GM23338 (cell line): ENCODE results near the gene HMCN2. TPM values are rescaled to one million over a fixed set of nuclear protein-coding genes. Genes with fewer than 3 reads are reported as not detected.
A peak's percentile ranks its signal among the peaks of the same experiment; 100 is the strongest.

Experiments
- ATAC-seq: fragments of 200-7000 bp; cut with Tn5 transposase; 3 replicates; pipeline ENCODE4 v1.9.1; 2020
- DNase-seq: peaks from one replicate; pipeline ENCODE4 v3.0.0-alpha.2; 2015; ENCODE audit warnings: low spot score
- H2AFZ ChIP-seq: fragments of 200-600 bp; sonication (generic); 2 replicates; pipeline ENCODE4 v1.8.0; 2016; ENCODE audit warnings: antibody characterized with exemption, mild to moderate bottlenecking, moderate library complexity
- H3F3A ChIP-seq: fragments of 200-600 bp; sonication (generic); replicated peaks from 2 replicates; pipeline ENCODE4 v1.8.0; 2017; ENCODE audit warnings: antibody characterized with exemption, mixed run types, low read depth
- H3K27ac ChIP-seq: fragments of 200-600 bp; sonication (generic); 2 replicates; pipeline ENCODE4 v1.6.1; 2016; ENCODE audit warnings: low read depth
- H3K27me3 ChIP-seq: fragments of 200-600 bp; sonication (generic); 2 replicates; pipeline ENCODE4 v1.8.0; 2016; ENCODE audit warnings: mild to moderate bottlenecking, mixed run types, moderate library complexity; ENCODE audit not compliant: insufficient read depth
- H3K36me3 ChIP-seq: fragments of 200-600 bp; sonication (generic); 2 replicates; pipeline ENCODE4 v1.8.0; 2016; ENCODE audit warnings: mild to moderate bottlenecking; ENCODE audit not compliant: insufficient read depth
- H3K4me1 ChIP-seq: fragments of 200-600 bp; sonication (generic); 2 replicates; pipeline ENCODE4 v1.8.0; 2016; ENCODE audit warnings: mild to moderate bottlenecking, moderate library complexity; ENCODE audit not compliant: insufficient read depth
- H3K4me2 ChIP-seq: fragments of 200-600 bp; sonication (generic); 2 replicates; pipeline ENCODE4 v1.7.1; 2017; ENCODE audit warnings: mixed run types
- H3K4me3 ChIP-seq: fragments of 200-600 bp; sonication (generic); 2 replicates; pipeline ENCODE4 v1.6.1; 2016; ENCODE audit warnings: mixed run types
- H3K79me2 ChIP-seq: fragments of 200-600 bp; sonication (generic); replicated peaks from 2 replicates; pipeline ENCODE4 v1.8.0; 2017; ENCODE audit warnings: mild to moderate bottlenecking; ENCODE audit not compliant: insufficient read depth
- H3K9me2 ChIP-seq: fragments of 200-600 bp; sonication (generic); 2 replicates; pipeline ENCODE4 v1.8.0; 2017; ENCODE audit not compliant: insufficient read depth
- H4K20me1 ChIP-seq: fragments of 200-600 bp; sonication (generic); replicated peaks from 2 replicates; pipeline ENCODE4 v1.8.0; 2017; ENCODE audit warnings: mild to moderate bottlenecking; ENCODE audit not compliant: insufficient read depth
- H3K27ac Mint-ChIP-seq: 2 replicates; pipeline ENCODE4 v1.8.0; 2020; ENCODE audit warnings: inconsistent platforms, mild to moderate bottlenecking, moderate library complexity, mixed read lengths
- H3K27me3 Mint-ChIP-seq: 3 replicates; pipeline ENCODE4 v1.8.0; 2022; ENCODE audit warnings: low read depth, mild to moderate bottlenecking, moderate library complexity, mixed read lengths, inconsistent platforms; ENCODE audit not compliant: insufficient read depth, poor library complexity
- H3K36me3 Mint-ChIP-seq: 3 replicates; pipeline ENCODE4 v1.8.0; 2021; ENCODE audit warnings: low read depth, mild to moderate bottlenecking, inconsistent platforms, moderate library complexity, mixed read lengths
- H3K4me1 Mint-ChIP-seq: 3 replicates; pipeline ENCODE4 v1.8.0; 2020; ENCODE audit warnings: mild to moderate bottlenecking, inconsistent platforms, mixed read lengths
- H3K4me3 Mint-ChIP-seq: 3 replicates; pipeline ENCODE4 v1.8.0; 2021; ENCODE audit warnings: moderate library complexity, mild to moderate bottlenecking, inconsistent platforms, mixed read lengths
- H3K9me3 Mint-ChIP-seq: 3 replicates; pipeline ENCODE4 v1.8.0; 2020; ENCODE audit warnings: moderate library complexity, mild to moderate bottlenecking, inconsistent platforms, mixed read lengths
- CTCF ChIP-seq, 2 experiments: fragments of 200-600 bp in 1 of 2; sonication (generic) in 1 of 2; conservative IDR thresholded peaks; 2 replicates each; pipeline versions ENCODE4 v1.5.1 to v1.6.1; 2016 to 2017; ENCODE audit warnings: antibody characterized with exemption in 2 of 2, low read depth in 2 of 2, mild to moderate bottlenecking in 2 of 2, moderate library complexity in 1 of 2
- ETS1 ChIP-seq: IDR thresholded peaks from 2 replicates; pipeline ENCODE4 v1.6.1; 2016; ENCODE audit warnings: antibody characterized with exemption
- EZH2 ChIP-seq: fragments of 200-600 bp; sonication (generic); IDR thresholded peaks from one replicate; pipeline ENCODE4 v1.8.0; 2017; ENCODE audit warnings: antibody characterized with exemption, mild to moderate bottlenecking, low read depth; ENCODE audit not compliant: unreplicated experiment
- EZH2phosphoT487 ChIP-seq: fragments of 200-600 bp; sonication (generic); IDR thresholded peaks from one replicate; pipeline ENCODE4 v1.8.1; 2018; ENCODE audit warnings: antibody characterized with exemption; ENCODE audit not compliant: unreplicated experiment
- JUNB ChIP-seq: IDR thresholded peaks from one replicate; pipeline ENCODE4 v1.6.1; 2016; ENCODE audit warnings: antibody characterized with exemption; ENCODE audit not compliant: unreplicated experiment
- NANOG ChIP-seq: IDR thresholded peaks from 2 replicates; pipeline ENCODE4 v1.6.1; 2016; ENCODE audit warnings: antibody characterized with exemption, borderline replicate concordance
- POLR2AphosphoS5 ChIP-seq: IDR thresholded peaks from 2 replicates; pipeline ENCODE4 v1.6.1; 2016; ENCODE audit warnings: antibody characterized with exemption, low read depth
- REST ChIP-seq: IDR thresholded peaks from one replicate; pipeline ENCODE4 v1.6.1; 2018; ENCODE audit warnings: antibody characterized with exemption; ENCODE audit not compliant: unreplicated experiment
- ZNF114 ChIP-seq: fragments of 250-450 bp; sonication (Bioruptor Pico); IDR thresholded peaks from 2 replicates; pipeline ENCODE4 v1.5.0; 2020; ENCODE audit warnings: mild to moderate bottlenecking, moderate library complexity
- ZNF331 ChIP-seq: fragments of 250-450 bp; sonication (Bioruptor Pico); IDR thresholded peaks from 2 replicates; pipeline ENCODE4 v1.5.0; 2020; ENCODE audit warnings: low read depth, mild to moderate bottlenecking, moderate library complexity
- polyA plus RNA-seq: library from polyadenylated mRNA; unstranded; fragments of >200 nt; fragmentation: Nextera tagmentation; extraction: Ambion mirVana; gene quantifications from 2 replicates; pipeline ENCODE4 v1.2.1, GENCODE V29; 2016
- total RNA-seq: library from RNA; depleted of rRNA; stranded (reverse); fragments of >200 nt; shearing (Covaris generic); gene quantifications from 2 replicates; pipeline ENCODE4 v1.2.3, GENCODE V29; 2014

The HMCN2 gene
- total and polyA plus RNA-seq, 2 experiments from 2014 or later, result 1.3 to 4.7 TPM

DNA sequence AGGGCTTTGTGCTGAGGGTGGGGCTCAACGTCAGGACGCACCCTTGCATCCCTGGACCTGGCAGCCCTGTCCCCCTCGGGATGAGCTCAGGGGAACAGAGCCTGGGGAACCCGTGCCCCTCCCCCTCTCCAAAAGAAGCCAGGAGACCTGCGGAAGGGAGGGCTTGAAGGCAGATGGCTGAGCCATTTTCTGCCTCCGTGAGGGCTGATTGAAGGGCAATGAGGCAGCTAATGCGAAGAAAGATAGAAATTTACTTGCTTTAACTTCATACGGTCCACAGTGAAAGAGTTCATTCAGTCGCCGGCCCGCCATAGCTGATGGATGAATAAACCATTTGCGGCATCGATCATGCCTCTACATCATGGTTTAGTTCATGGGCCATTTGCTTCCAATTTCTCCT is 208.0 kb downstream of the HMCN2 start:
- H3K4me1 ChIP-seq, result peaks cover 15% of the 10 kb centered on the region
- H2AFZ ChIP-seq, result no peak overlapping the region

More for the DNA sequence above, 208.0 kb downstream of the HMCN2 start:
- Mint-ChIP-seq H3K36me3 (peaks cover 11% of the 10 kb centered on the region), H3K27ac (no peak overlapping the region), H3K4me1 (peaks cover 22% of the 10 kb centered on the region; the same call in 2 of the 3 replicates), H3K27me3 (peaks cover 14% of the 10 kb centered on the region), H3K4me3 (no peak overlapping the region), H3K9me3 (no peaks in the 10 kb centered on the region)
- peak; percentile 39 for ATAC-seq
- DNase-seq, result peak; percentile 25
- no peaks in the 10 kb centered on the region for H3K27me3 ChIP-seq
- no peaks in the 10 kb centered on the region for H3F3A ChIP-seq
- no peaks in the 10 kb centered on the region for H4K20me1 ChIP-seq
- no peak overlapping the region for H3K27ac ChIP-seq
- H3K79me2 ChIP-seq, result no peaks in the 10 kb centered on the region
- no peak for TF ChIP-seq NANOG
- no peak for TF ChIP-seq CTCF (conservative IDR thresholded peaks at IDR 0.05; ENCODE audit: low read depth in 2 of 2)
- no peak for TF ChIP-seq EZH2phosphoT487
- TF ChIP-seq JUNB, result no peak
- TF ChIP-seq POLR2AphosphoS5, result no peak
- no peak for TF ChIP-seq REST
- TF ChIP-seq ZNF331 (CRISPR knock-in tag), result no peak
- no peak for TF ChIP-seq EZH2
- TF ChIP-seq ETS1, result no peak
- TF ChIP-seq ZNF114 (CRISPR knock-in tag), result no peak
- H3K4me3 ChIP-seq, result no peak overlapping the region
- H3K4me2 ChIP-seq, result 0 out of 2 replicates have a peak overlapping the region, but pooled peaks have one; percentile 29
- H3K36me3 ChIP-seq, result no peaks in the 10 kb centered on the region
- H3K9me2 ChIP-seq, result no peaks in the 10 kb centered on the region
